Measurements from ENCODE around the gene FAM171A1.
"Not testable (repeated sequence)": the region's sequence is repeated elsewhere in the genome, so short reads cannot be mapped to it uniquely, and the experiment has no call there.

The FAM171A1 gene

DNA sequence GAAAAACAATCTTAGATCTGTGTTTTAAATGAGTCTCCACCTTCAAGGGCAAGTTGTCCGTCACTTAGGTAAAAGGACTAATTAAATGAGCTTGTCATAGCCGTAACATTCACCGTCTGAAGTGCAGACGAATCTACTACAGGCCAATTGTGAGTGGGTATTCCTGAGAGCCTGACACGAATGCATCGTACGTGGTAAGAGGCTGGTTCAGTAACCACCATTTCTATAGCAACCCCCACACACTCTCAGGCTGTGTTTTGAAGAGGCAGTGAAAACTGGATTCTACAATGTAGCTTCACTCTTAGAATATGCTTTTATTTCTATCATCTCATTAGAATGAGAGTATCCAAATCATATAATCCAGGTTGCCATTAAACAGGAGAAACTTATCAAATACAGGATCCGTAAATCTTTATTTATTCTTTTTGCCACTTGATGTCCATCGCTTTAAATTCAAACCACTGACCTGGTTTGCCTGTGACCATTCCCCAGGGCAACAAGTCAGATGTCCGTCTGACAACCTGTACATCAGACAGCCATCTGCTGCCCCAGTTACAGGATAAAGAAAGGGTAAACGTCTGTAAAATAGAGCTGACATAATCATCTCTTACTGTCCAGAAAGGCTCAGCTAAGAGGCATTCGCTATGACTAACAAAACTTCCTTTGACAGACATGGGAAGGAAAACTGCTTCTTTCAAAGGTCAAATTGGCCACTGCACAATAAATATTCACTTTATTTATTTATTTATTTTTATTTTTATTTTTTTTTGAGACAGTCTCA, 132.3 kb downstream of the FAM171A1 start:
- no peak for DNase-seq

DNA sequence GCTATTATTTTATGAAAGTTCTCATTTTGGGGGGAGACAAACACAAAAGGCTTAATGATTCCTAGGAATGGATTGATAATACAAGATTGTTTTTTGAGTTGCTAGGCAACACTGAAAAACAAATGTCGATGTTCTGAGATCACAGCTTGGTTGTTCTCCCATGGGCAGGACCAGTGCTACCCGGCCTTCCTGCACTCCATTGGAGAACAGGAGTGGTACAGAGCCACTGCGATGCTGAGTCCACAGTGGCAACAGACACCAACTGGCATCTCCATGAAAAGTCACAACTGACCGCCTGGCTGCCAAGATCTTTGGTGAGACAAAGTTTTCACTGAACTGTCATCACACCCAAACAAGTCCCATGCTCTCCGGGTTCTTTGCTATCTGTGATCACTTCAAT, 133.7 kb downstream of the FAM171A1 start:
- DNase-seq, result peak; percentile 74

DNA sequence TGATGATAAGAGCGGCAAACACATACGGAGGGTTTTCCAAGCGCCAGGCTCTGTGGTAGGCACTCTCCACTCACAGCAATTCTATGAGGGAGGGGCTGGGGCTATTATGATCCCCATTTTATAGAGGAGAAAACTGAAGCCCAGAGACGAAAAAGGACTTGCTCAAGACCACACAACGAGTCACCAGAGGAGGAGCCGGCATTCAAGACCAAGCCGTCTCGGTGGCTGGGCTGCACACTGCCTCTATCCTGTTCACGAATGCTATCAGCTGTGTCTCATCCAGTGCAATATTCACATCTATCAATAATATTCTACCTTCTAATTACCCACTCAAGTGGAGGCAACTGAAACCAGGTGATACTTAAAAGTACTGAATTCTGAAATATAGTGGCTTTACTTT, 134.7 kb downstream of the FAM171A1 start:
- DNase-seq, result no peak

- DNase-seq, result no peak
Observed at GRCh38 chr10:15232279-15232678, 138.8 kb downstream of the FAM171A1 start.

- no peak for DNase-seq
Observed at GRCh38 chr10:15231426-15231825, 139.7 kb downstream of the FAM171A1 start.

DNA sequence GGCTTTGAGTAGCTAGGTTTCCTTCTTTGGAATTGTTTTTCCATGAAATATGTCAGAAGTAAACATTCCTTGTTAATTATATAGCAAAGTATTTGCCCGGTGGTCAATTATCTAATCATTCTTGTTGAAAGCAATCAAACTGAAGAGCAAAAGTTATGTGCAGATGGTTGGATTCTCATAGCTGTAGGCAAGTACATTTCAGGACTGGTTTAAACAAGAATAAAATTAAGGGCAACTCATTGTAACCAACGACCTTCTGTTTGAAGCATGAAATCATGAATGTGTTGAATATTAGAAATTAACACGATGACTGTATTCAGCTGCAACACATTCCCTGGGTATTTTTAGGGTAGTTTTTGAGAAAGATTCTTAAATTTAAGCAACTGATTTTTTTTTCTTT, 140.8 kb downstream of the FAM171A1 start:
- DNase-seq, result no peak

GRCh38 chr10:15229268-15229667, 141.8 kb downstream of the FAM171A1 start:
- DNase-seq, result no peak

GRCh38 chr10:15228426-15228825, 142.7 kb downstream of the FAM171A1 start:
- DNase-seq, result no peak

DNA sequence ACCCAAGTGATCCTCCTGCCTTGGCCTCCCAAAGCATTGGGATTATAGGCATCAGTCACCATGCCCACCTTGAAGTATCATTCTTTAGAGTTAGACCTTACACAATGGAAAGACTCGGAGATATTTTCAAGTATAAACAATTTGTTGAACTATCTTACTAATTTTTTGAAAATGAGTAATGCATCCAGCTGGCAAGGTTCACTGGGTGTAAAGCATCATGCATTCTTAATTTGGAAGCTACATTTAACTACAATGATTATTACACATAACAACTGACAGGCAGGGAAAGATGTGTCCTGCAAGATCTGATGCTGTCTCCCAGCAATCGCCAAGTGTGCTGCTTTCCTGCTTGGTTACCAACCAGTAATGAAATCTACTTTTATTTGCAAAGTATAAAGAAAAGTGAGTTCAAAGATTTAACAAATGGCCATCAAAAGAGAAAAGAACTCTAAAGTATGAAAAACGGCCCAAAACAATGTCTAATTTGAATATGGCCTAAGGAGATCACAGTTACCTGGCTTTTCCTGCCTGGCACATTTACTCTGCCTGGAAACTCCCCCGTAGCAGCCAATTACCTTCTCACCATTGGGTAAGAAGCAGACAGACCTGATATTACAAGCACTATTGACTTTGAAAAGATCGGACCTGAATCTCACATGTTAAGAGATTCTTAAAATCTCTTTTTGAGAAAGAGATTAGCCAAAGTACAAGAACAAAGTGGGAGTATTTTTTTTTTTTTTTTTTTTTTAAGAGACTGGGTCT, 143.3 kb downstream of the FAM171A1 start:
- DNase-seq, result no peak

DNA sequence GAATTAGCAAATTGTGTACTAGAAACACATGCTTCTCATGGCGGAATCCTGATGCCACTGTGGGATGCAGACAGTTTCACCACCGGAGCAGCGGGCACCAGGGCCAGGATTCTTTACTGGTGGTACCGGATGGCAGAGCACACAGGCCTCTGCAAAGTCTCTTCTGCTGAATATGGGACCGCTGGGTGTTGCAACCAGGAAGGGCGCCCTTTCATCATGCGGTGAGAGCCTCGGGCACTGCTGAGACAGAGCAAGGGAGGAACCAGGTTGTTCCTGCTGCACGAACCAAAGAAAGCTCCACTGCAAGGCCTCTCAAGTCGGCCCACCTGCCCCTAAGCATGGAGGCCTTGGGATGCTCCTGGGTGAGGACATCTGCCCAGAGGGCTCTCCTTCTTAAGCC, 145.6 kb downstream of the FAM171A1 start:
- DNase-seq, result no peak

- no peak for DNase-seq
Observed at GRCh38 chr10:15224948-15225347, 146.1 kb downstream of the FAM171A1 start.

DNA sequence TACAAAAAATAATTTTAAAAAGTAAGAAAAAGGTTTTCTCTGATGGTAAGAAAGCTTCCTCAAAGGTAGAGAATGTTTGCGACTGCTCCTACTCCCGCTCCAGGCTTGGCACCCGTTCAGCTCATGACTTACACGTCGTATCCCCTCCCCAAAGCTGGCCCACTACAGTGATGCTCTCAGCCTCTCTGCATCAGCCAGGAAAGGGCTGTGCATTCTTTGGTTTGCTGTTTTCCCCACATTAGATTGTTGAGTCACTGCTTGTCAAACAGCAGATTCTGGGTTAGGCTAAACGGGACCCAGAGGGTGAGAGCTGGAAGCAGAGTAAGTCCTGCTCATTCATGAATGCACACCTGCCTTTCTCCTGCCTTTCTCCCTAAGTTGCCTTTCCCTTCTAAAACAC, 147.9 kb downstream of the FAM171A1 start:
- peak; percentile 54 for DNase-seq

- no peak for DNase-seq
Observed at GRCh38 chr10:15222511-15222910, 148.6 kb downstream of the FAM171A1 start.

DNA sequence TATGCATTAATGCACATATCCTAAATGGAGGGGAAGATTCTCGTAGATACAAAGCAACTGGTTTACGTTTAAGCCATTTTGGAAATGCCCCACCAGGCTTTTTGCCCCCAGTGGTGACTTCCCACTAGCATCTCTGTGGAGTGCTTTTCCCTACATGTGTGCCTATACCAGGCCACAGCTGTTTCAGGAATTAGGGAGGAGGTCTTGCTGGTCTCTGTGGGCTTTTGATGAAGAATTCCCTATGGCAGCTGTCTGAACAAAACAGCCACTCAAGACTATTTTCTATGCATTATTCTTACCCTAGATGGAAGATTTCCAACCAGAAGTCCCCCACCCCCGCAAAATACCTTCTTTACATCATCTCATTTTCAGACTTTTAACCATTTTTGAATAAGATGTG, 150.6 kb downstream of the FAM171A1 start:
- DNase-seq, result no peak

- DNase-seq, result no peak
Observed at GRCh38 chr10:15216700-15217099, 154.4 kb downstream of the FAM171A1 start.

DNA sequence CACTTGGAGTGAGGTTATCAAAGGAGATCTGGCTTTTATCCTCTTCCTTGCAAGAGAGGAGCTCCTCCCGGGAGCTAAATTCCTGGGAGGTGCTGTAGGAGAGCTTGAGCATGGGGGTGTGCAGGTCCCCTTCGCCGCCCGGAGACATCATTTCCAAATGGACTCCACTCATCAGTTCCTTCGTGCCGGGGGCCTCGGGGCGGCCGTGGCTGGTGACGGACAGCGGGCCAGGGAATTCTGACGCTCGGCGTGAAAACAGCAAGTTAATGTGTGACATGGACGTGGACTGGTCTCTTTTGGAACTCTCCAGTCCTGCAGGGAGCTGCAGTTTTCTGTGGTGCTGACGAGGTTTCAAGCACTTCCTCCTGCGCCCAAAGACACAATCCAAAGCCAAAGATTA, 156.9 kb downstream of the FAM171A1 start:
- DNase-seq, result no peak

DNA sequence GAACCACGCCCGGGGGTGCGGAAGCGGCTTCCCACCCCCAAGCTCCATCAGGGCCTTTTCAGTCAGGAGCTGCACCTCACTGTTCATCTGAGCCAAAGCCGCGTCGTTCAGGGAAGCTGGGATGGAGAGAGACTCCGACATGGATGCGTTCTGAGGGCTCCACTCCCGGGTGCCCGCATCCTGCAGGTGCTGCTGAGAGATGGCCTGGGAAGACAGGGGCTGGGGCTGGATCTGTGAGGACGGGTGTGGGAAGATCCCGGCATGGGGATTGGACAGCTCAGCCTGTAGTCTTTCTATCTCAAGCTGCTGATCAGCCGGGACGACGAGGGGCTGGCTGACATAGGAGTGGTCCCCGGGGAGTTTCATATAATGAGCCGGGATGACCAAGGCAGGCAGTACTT, 157.6 kb downstream of the FAM171A1 start:
- DNase-seq, result no peak

DNA sequence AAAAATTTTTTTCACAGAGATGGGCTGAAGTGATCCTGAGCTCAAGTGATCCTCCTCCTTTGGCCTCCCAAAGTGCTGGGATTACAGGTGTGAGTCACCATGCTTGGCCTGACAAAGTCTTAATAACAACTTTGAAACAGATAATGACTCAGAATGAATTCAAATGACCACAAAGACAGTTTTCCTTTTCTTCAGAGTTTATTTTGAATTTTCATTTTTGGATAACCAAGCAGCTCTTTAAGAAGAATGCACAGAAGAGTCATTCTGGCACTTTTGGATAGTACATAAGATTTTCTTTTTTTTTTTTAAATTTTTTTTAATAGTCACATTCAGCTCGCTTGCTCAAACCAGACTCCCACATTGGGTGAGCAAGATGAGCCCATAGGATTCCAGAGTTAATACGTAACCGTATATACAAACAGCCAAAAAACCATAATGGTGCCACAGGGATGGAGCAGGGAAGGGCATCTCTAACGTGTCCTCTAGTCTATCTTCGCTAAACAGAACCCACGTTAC, 159.6 kb downstream of the FAM171A1 start:
- no peak for DNase-seq

DNA sequence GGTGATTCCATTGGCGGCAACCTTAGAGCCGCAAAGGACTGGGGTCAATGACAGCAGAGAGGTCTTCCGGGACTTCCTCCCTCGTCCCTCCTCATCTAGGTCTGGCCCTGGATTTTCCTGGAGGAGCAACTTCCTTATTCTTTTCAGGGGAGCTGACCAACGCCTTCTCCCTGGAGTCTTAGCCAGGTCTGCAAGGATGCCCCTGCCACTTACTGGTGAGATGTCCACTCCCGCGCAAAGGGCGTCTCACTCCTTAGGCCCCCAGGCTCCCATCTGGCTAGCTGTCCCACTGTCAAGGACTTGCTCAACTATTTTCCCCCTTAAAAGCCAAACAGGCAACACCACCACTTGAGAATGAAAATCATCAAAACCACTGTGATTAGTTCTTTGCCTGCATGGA, 160.6 kb downstream of the FAM171A1 start:
- no peak for DNase-seq

- peak; percentile 79 for DNase-seq
Observed at GRCh38 chr10:15209827-15210509, 161.1 kb downstream of the FAM171A1 start.

GRCh38 chr10:15208221-15208620, 162.9 kb downstream of the FAM171A1 start:
- no peak for DNase-seq

GRCh38 chr10:15207410-15207809, 163.7 kb downstream of the FAM171A1 start:
- DNase-seq, result not testable (repeated sequence)

DNA sequence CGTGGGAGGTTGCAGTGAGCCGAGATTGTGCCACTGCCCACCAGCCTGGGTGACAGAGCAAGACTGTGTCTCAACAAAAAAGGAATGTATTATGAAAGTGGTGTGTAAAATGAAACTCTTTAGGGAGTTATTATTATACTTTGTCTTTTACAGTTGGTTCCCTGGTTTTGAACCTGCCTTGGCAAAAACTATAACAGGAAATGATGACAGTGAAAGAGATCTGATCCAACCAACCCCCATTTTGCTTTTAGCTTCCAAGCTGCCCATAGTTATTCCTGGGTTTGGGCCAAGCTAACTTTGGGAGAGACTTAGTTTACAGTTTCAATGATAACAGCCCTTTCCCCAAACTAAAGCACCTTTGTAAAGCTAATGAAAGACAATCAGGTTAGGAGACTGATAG, 168.4 kb downstream of the FAM171A1 start:
- DNase-seq, result no peak

DNA sequence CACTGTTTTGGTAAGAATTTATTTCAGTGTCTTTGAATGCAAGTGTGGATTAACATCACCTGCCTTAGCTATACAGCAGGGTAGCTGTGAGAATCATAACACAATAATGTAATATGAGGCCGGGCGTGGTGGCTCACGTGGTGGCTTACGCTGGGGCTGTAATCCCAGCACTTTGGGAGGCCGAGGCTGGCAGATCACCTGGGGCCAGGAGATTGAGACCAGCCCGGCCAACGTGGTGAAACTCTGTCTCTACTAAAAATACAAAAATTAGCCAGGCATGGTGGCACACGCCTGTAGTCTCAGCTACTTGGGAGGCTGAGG, 168.8 kb downstream of the FAM171A1 start:
- DNase-seq, result not testable (repeated sequence)

Data from right hindlimb (tissue), 1 donor.